ENCODE data around the gene TMEM165. TPM values are rescaled to one million over a fixed set of nuclear protein-coding genes. Genes with fewer than 3 reads are reported as not detected.

The TMEM165 gene
- total RNA-seq, 4 donors from 2014 or later = 175 to 226 (median 189) TPM

DNA sequence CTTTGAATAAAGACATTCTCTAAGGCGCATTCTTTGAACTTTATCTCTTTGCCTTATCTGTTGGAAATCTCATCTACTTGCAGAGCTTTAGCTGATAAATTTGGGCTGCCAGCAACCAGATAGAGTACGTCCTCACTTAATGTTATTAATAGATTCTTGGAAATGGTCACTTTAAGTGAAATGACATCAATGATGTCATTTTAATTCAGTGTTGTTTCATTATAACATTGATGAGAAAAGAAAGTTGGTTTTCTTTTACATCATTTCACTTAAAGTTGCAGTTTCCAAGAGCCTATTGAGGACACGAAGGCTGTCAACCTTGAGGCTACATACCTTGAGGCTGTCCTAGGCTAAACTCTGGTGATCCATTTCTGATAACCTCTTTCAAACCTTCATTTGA is 9.3 kb downstream of the TMEM165 start:
- no peak for DNase-seq
- H3K36me3 ChIP-seq = peaks cover 7 to 8% of the 10 kb centered on the region in 2 donors
- TF ChIP-seq, protein P1, sequence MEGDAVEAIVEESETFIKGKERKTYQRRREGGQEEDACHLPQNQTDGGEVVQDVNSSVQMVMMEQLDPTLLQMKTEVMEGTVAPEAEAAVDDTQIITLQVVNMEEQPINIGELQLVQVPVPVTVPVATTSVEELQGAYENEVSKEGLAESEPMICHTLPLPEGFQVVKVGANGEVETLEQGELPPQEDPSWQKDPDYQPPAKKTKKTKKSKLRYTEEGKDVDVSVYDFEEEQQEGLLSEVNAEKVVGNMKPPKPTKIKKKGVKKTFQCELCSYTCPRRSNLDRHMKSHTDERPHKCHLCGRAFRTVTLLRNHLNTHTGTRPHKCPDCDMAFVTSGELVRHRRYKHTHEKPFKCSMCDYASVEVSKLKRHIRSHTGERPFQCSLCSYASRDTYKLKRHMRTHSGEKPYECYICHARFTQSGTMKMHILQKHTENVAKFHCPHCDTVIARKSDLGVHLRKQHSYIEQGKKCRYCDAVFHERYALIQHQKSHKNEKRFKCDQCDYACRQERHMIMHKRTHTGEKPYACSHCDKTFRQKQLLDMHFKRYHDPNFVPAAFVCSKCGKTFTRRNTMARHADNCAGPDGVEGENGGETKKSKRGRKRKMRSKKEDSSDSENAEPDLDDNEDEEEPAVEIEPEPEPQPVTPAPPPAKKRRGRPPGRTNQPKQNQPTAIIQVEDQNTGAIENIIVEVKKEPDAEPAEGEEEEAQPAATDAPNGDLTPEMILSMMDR (IDR thresholded peaks at IDR 0.05) = no peak
- TF ChIP-seq POLR2A (IDR thresholded peaks at IDR 0.05) = no peak
- 95 to 97% methylated on average over 3 of the region's 3 CpGs for WGBS, 2 donors
- peaks cover 0 to 5% of the 10 kb centered on the region in 2 donors for H3K4me1 ChIP-seq
- no peaks in the 10 kb centered on the region for H3K9me3 ChIP-seq
- no peak overlapping the region for H3K27ac ChIP-seq
- intact Hi-C loops (cut with DNase I) = no loop called here
- no peak overlapping the region for H3K4me3 ChIP-seq (replicated peaks in 1 of 3)
- no peaks in the 10 kb centered on the region for H3K27me3 ChIP-seq

DNA sequence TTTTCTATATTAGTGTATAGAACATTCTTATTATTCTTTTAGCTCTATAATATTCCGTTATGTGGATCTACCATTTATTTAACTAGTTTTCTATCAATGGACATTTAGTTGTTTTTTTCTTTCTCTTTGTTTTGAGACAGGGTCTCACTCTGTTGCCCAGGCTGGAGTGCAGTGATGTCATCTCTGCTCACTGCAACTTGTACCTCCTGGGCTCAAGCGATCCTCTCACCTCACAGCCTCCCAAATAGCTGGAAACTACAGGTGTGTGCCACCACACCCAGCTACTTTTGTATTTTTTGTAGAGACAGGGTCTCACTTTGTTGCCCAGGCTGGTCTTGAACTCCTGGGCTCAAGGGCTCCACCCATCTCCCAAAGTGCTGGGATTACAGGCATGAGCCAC is 10.8 kb downstream of the TMEM165 start:
- intact Hi-C loops (cut with DNase I) = no loop called here
- WGBS, 2 donors = 98 to 100% methylated on average over 2 of the region's 2 CpGs
- no peak for DNase-seq
- Histone ChIP-seq H3K27me3 (no peaks in the 10 kb centered on the region), H3K9me3 (no peaks in the 10 kb centered on the region), H3K4me1 (peaks cover 0 to 5% of the 10 kb centered on the region in 2 donors), H3K4me3 (replicated peaks in 1 of 3) (no peak overlapping the region), H3K36me3 (peaks cover 7 to 8% of the 10 kb centered on the region in 2 donors), H3K27ac (no peak overlapping the region)
- TF ChIP-seq, protein P1 (IDR thresholded peaks at IDR 0.05) = no peak
- no peak for TF ChIP-seq POLR2A (IDR thresholded peaks at IDR 0.05)

DNA sequence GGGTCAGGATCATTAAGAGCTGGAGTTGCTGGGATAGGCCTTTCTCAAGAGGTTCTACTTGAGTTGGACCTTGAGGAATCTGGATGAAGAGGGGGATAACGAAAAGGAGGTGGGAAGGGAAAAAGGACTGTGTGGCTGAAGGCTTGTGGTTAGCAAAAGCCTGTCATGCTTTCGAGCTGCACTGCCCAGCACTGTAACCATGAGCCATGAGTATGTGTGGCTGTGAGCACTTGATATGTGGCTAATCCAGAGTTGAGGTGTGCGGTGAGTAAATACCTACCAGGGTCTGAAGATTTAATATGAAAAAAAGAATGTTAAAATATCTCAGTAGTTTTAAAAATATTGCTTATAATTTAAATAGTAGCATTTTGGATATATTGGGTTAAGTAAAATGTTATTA is 11.4 kb downstream of the TMEM165 start:
- no peak for DNase-seq
- Histone ChIP-seq H3K27me3 (no peaks in the 10 kb centered on the region), H3K9me3 (no peaks in the 10 kb centered on the region), H3K4me3 (replicated peaks in 1 of 3) (no peak overlapping the region), H3K36me3 (peaks cover 7 to 8% of the 10 kb centered on the region in 2 donors), H3K4me1 (peaks cover 0 to 5% of the 10 kb centered on the region in 2 donors), H3K27ac (no peak overlapping the region)
- TF ChIP-seq, protein P1 (IDR thresholded peaks at IDR 0.05) = no peak
- TF ChIP-seq POLR2A (IDR thresholded peaks at IDR 0.05) = no peak
- 94 to 96% methylated on average over 3 of the region's 3 CpGs for WGBS, 2 donors
- intact Hi-C loops (cut with DNase I) = no loop called here

DNA sequence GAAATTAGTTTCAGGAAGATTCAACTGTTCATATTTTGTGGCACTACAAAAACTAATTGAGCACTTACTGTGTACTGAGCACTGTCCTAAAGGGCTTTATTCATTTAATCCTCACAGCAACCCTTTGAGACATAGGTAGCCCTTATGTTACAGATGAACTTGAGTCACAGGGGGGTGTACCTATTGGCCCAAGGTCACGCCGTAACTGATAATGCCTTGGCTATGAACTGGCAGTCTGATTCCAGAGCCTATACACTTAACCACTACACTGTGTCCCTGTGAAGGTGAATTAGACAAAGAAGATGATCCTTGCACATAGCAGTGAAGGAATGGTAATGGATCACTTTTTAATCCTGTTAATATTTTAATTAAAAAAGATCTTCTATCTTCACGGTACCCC is 12.0 kb downstream of the TMEM165 start:
- H3K9me3 ChIP-seq = no peaks in the 10 kb centered on the region
- no peak for DNase-seq
- intact Hi-C loops (cut with DNase I) = no loop called here
- TF ChIP-seq, protein P1 (IDR thresholded peaks at IDR 0.05) = no peak
- no peak for TF ChIP-seq POLR2A (IDR thresholded peaks at IDR 0.05)
- WGBS, 2 donors = 62 to 79% methylated on average over 3 of the region's 3 CpGs
- no peak overlapping the region for H3K4me3 ChIP-seq (replicated peaks in 1 of 3)
- H3K27me3 ChIP-seq = no peaks in the 10 kb centered on the region
- peaks cover 0 to 5% of the 10 kb centered on the region in 2 donors for H3K4me1 ChIP-seq
- H3K36me3 ChIP-seq = peaks cover 7 to 8% of the 10 kb centered on the region in 2 donors
- no peak overlapping the region for H3K27ac ChIP-seq

DNA sequence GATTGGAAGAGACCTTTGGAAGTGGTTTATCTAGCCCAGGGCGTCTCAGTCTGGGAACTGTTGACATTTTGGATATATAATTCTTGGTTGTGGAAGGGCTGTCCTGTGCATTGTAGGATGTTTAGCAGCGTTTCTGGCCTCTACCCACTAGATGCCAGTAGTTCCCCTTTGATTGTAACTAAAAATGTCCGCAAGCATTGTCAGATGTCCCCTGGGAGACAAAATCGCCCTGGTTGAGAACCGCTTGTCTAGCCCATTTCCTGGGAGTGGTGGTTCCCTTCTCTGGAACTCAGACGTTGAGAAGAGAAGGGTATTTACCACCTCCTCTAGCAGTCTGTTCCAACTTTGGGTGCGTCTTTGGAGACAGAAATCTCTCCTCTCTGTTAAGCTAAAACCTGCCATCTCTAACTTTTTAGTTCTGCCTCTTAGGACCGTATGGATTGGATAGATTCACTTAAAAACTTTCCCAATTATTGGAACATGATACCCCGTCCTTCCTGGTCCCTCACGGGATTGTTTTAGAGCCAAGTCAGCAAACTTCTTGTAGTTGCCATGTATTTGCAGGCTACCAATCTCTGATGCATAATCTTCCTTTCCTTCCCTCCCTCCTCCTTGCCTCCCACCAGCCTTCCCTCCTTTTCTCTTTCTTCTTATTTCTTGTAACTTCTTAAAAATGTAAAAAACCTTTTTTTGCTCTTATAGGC is 13.9 kb downstream of the TMEM165 start:
- Histone ChIP-seq H3K27me3 (no peaks in the 10 kb centered on the region), H3K9me3 (no peaks in the 10 kb centered on the region), H3K27ac (no peak overlapping the region), H3K4me1 (peaks cover 0 to 5% of the 10 kb centered on the region in 2 donors), H3K36me3 (peaks cover 8 to 10% of the 10 kb centered on the region in 2 donors), H3K4me3 (replicated peaks in 1 of 3) (no peak overlapping the region)
- TF ChIP-seq POLR2A (IDR thresholded peaks at IDR 0.05) = no peak
- TF ChIP-seq, protein P1 (IDR thresholded peaks at IDR 0.05) = no peak
- WGBS, 2 donors = 57 to 66% methylated on average over 10 of the region's 10 CpGs
- DNase-seq = no peak
- intact Hi-C loops (cut with DNase I) = no loop called here
